Kidney glomerular epithelial cell (primary cell): Measurements from ENCODE around the gene KIFAP3.
"Not testable (repeated sequence)": the region's sequence is repeated elsewhere in the genome, so short reads cannot be mapped to it uniquely, and the experiment has no call there.

Experiments used
- DNase-seq: peaks from one replicate; lab custom pipeline; 2025; lab: John Stamatoyannopoulos, UW

The KIFAP3 gene

DNA sequence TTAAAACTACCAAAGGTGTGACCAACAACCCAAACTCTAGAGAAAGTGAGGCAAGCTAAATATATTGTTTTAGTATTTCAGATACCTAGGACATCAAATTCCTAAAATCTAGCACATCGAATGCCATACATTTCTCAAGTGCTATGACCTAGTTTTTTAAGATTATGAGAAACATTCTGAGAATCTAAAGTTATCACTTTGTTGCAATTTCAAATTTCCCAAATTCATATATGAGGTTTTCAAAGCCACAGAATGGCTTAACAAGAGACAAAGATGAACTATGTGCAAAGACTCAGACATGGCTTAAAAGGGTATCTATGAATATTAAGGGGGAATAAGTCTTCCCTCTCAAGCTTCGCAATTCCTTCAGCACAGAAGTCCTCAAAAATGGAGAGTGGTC lies 187.6 kb downstream of the KIFAP3 start:
- no peak for DNase-seq

DNA sequence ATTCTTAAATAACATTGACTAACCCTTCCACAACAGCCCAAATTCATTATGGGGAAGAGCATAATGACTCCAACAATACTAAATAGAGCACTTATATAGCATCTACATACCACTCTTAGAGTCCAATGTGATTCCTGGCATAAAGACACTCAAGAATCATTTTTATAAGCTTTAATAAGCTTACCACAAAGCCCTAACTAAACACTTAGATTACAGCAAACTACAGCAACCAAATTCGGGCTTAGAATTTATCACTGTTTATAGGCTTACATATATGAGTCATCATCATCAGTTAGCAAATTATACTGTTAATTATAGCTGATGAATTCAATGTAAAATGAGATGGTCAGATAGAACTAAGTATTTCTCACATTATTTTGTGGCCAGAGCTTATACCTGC lies 188.1 kb downstream of the KIFAP3 start:
- no peak for DNase-seq

DNA sequence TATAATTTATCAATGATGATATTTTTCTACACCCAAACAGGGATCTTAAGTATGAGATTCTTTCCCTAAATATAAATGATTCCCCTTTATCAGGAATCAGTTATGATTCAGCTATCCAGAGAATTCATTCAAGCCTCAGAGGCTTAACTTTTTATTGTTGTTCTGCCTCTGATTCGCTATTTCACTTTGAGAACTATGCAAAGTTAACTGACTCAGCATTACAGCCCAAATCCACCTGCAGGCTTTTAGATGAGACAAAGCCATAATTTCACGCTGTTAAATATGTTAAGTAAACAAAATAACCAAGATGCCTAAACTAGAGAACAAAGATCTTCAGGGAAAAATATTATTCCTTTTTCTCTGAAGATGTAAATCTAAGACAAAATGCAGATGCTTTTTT lies 189.3 kb downstream of the KIFAP3 start:
- DNase-seq: no peak

DNA sequence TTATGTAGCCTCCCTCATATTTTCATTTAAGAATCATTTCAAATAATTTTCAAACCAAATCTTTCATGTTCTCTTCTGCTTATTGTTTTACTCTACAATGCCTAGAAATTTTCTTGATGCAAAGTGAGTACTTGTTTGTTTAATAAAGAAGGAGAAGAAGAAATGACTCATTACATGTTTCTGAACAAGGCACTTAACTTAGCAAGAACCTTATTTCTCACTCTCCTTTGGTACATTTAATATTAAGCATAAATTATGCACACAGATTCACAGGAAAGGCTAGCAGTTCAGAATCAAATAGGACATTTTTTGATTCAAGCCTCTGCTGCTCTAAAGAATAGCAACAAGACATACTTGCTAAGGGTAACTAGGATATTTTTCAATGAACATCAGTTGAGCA lies 189.9 kb downstream of the KIFAP3 start:
- DNase-seq: no peak

DNA sequence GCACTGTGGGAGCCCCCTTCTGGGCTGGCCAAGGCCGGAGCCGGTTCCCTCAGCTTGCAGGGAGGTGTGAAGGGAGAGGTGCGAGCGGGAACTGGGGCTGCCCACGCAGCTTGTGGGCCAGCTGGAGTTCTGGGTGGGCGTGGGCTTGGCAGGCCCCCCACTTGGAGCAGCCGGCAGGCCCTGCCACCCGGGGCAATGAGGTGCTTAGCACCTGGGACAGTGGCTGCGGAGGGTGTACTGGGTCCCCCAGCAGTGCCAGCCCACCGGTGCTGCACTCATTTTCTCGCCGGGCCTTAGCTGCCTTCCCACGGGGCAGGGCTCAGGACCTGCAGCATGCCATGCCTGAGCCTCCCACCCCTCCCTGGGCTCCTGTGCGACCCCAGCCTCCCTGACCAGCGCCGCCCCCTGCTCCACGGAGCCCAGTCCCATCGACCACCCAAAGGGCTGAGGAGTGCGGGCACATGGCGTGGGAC lies 192.4 kb downstream of the KIFAP3 start:
- DNase-seq: no peak

DNA sequence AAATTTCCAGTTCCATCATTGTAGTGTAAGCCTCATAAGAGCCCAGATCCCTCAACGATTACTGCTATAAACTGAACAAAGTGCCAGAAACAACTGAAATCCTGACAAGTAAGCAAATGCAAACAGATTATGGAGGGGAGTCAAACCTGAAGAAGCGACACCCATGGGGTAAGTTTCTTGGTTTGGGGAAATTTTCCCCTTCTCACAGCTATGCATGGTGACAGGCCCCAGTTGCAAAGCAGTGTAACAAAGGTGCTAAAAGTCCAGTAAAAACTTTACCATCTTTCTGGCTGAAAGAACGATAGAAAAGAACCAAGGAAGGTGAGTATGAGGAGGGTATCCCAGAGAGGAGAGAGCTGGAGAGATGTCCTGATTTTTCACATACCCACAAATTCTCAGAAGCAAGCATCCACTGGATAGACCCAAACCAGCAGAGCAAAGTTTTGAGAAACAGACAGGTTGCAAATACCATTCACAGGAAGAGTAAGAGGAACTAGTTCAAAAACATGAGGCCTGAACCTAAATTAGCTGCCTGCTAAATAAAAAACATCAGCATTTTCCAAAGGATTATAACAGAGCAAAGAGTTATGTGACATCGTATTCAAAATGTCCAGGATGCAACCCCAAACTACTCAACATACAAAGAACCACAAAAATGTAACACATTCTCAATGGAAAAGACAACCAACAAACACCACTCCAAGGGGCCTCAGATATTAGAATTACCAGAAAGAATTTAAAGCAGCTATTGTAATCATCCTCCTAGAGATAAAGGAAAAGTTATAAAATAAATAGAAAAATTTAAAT lies 195.3 kb downstream of the KIFAP3 start:
- no peak for DNase-seq

DNA sequence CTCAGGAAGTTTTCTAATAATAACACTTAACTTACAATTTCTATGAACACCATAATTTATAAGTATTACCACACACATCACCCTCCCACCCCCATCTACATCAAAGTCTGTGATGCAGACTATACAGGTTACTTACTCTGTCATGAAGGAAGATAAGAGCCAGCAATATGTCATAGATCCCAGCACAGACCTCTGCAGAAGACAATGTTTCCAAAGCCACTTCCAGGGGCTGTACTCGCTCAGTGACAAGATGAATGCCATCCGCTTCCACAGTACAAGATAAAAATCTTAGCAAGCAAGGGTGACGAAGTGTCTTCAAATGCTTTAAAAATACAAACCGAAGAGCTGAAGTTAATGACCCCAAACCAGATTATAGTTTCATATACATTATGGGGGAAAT lies 196.0 kb downstream of the KIFAP3 start:
- no peak for DNase-seq

DNA sequence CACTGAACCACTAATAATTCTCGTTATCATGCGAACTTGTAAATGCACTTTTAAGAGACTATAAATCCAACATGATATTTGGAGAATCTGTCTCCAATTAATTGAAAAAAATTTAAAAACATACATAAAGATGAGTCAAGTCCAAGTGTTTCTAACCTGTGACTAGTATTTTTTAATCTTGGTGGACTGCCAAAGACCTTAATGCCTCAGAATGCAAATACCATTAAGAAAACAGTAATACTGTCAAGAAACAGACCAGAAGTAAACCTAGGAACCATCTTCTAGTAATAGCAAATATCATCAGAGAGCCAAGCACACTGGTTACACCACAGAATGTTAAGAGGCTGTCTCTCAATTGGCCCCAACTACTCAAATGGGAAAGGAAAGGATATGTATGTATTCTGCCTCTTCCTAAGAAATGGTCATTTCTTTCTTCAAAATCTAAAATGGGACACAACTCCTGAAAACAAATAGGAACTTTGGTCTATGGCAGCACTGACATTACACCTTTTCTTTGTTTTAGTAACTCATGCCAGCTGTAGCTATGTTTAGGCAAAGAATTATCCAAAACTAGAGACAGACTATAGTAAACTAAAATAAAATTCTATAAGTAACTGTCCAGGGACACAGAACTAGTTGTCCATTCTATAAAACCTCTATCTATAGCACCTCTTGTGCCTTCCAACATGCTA lies 196.5 kb downstream of the KIFAP3 start:
- no peak for DNase-seq

DNA sequence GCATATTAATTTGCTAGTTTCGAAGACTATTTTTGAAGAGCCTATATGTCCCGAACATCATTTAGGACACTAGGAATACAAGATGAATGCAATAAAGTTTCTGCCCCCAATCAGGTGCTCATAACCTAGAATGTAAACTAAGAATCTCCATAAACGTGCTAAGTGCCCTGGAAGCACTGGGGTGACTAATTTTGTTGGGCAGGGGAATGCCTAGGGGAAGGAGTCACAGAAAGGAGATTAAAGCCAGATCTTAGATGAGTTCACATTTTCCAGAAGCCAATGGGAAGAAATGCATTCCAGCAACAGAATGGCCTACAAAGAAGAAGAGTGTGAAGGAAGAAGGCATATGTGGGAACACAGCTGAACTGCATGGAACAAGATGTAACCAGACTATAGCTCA lies 200.3 kb downstream of the KIFAP3 start:
- no peak for DNase-seq

DNA sequence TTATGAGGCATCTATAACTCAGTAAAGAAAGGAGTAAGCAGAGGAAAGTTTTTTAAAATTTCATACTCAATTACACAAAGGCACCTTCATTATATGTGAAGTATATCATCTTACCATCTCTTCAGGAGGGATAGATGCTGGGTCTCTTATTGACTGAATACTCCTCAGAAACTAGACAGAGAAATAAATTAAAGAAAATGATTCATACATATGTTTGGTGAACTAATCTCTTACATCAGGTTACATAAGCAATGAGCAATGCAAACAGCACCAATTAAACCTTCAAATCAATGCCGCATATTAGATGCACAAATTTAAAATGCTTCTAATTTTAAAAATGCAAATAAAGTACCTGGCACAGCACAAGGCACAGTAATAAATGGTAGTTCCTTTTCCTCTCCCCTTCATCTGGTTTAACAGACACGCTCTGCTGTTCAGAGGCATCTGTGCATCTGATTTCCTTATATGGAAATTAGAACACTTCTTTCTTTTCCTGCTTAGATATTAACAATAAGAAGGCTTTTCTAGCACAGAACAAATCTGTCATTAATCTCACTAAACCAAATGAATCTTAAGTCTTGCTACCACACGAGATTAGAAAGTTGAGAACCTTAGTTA lies 200.8 kb downstream of the KIFAP3 start:
- no peak for DNase-seq

DNA sequence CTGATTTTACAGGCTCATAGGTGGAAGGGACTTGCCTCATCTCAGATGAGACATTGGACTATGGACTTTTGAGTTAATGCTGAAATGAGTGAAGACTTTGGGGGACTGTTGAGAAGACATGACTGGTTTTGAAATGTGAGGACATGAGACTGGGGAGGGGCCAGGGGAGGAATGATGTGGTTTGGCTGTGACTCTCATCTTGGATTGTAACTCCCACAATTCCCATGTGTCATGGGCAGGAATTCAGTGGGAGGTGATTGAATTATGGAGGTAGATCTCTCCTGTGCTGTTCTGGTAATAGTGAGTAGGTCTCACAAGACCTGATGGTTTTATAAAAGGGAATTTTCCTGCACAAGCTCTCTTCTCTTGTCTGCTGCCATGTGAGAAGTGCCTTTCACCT lies 201.6 kb downstream of the KIFAP3 start:
- DNase-seq: no peak

DNA sequence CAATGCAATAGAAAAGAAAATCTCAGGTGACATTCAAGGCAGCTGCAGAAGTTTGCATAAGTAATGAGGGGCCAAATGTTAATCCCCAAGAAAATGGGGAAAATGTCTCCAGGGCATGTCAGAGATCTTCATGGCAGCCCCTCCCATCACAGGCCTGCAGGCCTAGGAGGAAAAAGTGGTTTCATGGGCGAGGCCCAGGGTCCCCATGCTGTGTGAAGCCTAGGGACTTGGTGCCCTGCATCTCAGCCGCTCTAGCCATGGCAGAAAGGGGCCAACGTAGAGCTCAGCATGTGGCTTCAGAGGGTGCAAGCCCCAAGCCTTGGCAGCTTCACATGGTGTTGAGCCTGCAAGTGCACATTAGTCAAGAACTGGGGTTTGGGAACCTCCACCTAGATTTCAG lies 202.5 kb downstream of the KIFAP3 start:
- not testable (repeated sequence) for DNase-seq
